Ammon's horn (tissue), 1 donor: ENCODE results near the gene PAX5.

Experiments used
- DNase-seq: peaks from one replicate; pipeline ENCODE4 v3.0.0-alpha.2; 2016; ENCODE audit warnings: low spot score

PAX5 gene

GRCh38 chr9:36833954-36834353, 200.1 kb downstream of the PAX5 start:
- no peak for DNase-seq

- DNase-seq: peak; percentile 59
Measured at GRCh38 chr9:36832164-36832795, 201.8 kb downstream of the PAX5 start.

- no peak for DNase-seq
Measured at GRCh38 chr9:36831381-36832161, 202.5 kb downstream of the PAX5 start.

- DNase-seq: no peak
Measured at GRCh38 chr9:36828611-36829013, 205.5 kb downstream of the PAX5 start.

- DNase-seq: no peak
Measured at GRCh38 chr9:36827593-36827992, 206.5 kb downstream of the PAX5 start.

GRCh38 chr9:36826581-36826980, 207.5 kb downstream of the PAX5 start:
- no peak for DNase-seq

GRCh38 chr9:36825179-36825578, 208.9 kb downstream of the PAX5 start:
- DNase-seq: no peak

GRCh38 chr9:36823934-36824333, 210.1 kb downstream of the PAX5 start:
- no peak for DNase-seq

- no peak for DNase-seq
Measured at GRCh38 chr9:36823466-36823865, 210.6 kb downstream of the PAX5 start.

GRCh38 chr9:36822201-36822600, 211.9 kb downstream of the PAX5 start:
- no peak for DNase-seq

GRCh38 chr9:36820392-36820861, 213.6 kb downstream of the PAX5 start:
- no peak for DNase-seq

GRCh38 chr9:36818965-36819870, 214.8 kb downstream of the PAX5 start:
- peak; percentile 35 for DNase-seq

- no peak for DNase-seq
Measured at GRCh38 chr9:36818242-36818938, 215.7 kb downstream of the PAX5 start.

- DNase-seq: no peak
Measured at GRCh38 chr9:36817160-36817834, 216.8 kb downstream of the PAX5 start.

GRCh38 chr9:36816371-36816770, 217.7 kb downstream of the PAX5 start:
- DNase-seq: no peak

- DNase-seq: no peak
Measured at GRCh38 chr9:36815566-36816348, 218.3 kb downstream of the PAX5 start.

GRCh38 chr9:36815023-36815422, 219.0 kb downstream of the PAX5 start:
- DNase-seq: no peak

GRCh38 chr9:36813154-36813553, 220.9 kb downstream of the PAX5 start:
- no peak for DNase-seq

- DNase-seq: no peak
Measured at GRCh38 chr9:36812556-36812955, 221.5 kb downstream of the PAX5 start.

GRCh38 chr9:36808251-36808650, 225.8 kb downstream of the PAX5 start:
- no peak for DNase-seq
